KG1 (cell line): ENCODE data around the gene OTOG.

Source experiments
- DNase-seq: peaks from one replicate; lab custom pipeline; 2025; lab: John Stamatoyannopoulos, UW

Gene OTOG, protein sequence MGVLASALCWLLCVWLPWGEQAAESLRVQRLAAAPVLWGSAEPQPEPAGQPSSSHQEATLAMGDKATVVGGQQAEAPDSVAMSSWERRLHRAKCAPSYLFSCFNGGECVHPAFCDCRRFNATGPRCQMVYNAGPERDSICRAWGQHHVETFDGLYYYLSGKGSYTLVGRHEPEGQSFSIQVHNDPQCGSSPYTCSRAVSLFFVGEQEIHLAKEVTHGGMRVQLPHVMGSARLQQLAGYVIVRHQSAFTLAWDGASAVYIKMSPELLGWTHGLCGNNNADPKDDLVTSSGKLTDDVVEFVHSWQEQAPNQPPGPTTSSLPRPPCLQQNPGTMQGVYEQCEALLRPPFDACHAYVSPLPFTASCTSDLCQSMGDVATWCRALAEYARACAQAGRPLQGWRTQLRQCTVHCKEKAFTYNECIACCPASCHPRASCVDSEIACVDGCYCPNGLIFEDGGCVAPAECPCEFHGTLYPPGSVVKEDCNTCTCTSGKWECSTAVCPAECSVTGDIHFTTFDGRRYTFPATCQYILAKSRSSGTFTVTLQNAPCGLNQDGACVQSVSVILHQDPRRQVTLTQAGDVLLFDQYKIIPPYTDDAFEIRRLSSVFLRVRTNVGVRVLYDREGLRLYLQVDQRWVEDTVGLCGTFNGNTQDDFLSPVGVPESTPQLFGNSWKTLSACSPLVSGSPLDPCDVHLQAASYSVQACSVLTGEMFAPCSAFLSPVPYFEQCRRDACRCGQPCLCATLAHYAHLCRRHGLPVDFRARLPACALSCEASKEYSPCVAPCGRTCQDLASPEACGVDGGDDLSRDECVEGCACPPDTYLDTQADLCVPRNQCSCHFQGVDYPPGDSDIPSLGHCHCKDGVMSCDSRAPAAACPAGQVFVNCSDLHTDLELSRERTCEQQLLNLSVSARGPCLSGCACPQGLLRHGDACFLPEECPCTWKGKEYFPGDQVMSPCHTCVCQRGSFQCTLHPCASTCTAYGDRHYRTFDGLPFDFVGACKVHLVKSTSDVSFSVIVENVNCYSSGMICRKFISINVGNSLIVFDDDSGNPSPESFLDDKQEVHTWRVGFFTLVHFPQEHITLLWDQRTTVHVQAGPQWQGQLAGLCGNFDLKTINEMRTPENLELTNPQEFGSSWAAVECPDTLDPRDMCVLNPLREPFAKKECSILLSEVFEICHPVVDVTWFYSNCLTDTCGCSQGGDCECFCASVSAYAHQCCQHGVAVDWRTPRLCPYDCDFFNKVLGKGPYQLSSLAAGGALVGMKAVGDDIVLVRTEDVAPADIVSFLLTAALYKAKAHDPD (N-terminal part only)

DNA sequence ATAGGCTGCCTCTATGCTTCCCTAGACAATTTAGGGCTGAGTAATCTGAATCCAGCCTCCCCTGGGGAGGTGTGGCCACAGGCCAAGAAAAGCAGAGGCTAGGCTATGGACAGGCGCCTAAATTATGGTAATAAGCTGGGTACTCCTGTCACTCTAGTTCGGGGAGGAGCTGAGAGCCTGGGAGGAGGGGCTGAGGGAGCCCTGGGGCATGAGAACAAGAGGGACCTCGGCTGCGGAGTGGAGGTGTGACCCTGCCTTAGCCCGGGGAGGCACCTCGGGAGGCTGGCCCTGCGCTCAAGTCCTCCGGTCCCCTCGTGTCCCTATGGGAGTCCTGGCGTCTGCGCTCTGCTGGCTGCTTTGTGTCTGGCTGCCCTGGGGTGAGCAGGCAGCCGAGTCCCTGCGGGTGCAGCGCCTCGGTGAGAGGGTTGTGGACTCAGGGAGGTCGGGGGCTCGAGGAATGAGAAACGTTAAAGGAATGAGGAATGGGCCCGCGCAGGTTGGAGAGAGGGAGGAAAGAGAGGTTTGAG lies at the start of gene OTOG:
Gene OTOG (plus strand): TSS at position 209 of the 527 bp plus-strand sequence. CDS start 114 bp downstream, at position 323.
- no peak for DNase-seq

DNA sequence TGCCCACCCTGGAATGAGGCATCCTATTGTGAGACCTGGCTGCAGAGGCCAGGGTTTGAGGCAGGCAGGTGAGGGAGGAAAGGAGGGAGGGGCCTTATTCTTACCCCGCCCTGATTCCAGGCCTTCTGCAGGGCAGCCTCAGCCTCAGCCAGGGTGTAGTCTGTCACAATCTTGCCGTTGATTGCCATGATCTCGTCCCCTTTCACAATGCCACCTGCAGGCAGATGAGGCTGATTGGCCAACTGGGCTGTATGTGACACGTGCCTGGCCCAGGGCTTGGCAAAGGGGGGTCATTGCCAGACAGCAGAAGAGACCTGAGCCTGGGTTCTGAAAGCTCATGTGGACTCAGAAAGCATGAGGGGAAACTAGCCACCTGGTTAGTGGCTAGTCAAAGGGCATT lies 49.0 kb upstream of the OTOG start:
- no peak for DNase-seq

DNA sequence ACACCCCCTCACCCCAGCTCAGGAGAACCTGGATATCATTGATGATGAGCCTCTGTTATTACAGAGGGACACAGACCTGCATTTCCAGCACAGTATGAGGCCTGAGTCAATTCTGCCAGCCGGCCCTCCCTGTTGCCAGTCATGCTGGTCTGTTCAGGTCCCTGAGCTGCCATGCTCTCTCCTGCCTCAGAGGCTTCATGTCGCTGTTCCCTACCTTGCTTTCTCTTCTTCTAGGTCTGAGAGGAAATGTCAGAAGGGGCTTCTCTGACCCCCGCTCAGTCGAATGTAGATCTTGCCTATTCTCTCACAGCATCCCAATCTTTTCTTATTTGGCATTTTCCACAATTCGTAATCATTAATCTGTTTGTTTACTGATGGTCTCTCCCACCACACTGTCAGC lies 48.6 kb upstream of the OTOG start:
- no peak for DNase-seq

GRCh38 chr11:17500673-17501072 lies 46.4 kb upstream of the OTOG start:
- no peak for DNase-seq

DNA sequence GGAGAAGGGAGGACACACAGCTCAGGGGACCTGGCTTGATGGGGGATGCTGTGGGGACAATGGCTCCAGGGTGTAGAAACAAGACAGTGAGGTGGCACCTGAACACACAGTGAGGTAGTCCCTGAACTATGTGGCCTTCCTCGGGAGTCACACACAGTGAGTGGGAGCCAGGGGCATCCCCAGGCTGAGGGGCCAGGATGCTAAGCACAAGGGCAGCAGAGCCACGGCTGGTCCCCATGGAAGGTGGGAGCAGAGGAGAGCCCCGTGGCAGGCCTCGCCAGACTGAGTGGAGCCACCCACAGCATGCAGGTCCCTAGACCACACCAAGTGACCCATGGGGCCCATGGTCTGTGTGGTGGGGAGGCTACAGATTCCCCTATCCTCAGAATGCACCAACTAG lies 44.4 kb upstream of the OTOG start:
- no peak for DNase-seq

DNA sequence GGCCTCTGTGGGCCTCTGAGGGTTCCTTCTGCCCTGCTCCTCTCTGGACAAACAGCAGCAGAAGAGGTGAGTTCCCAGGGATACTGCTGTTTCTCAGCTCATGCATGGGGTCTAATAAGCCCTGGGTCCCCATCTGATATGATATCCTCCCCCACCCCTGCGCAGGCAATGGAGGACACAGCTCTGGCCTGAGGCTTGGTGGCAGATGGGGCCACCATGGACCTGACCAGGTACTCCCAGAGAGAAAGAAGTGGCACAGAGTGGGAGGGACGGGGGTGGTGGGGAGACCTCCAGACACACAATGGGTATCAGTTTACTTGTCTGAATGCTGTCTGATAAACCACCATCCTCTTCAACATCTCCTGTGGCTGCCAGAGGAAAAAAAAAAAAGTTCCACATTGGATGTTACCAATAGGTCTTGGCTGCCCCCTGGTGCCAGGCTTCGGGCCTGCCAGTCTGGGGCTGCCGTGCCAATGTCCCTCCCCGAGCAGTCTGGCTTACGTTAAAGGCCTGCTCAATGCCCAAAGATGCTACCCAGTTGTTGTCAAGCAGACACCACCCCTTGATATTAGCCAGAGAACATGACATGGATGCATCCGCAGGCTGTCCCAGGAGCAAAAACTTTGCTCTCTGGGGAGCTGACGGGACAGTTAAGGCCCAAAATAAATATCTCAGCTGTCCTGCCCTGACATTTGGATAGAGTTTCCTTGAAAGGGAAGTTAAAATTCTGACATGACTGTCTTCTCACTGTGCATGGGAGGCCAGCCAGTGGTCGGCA lies 42.5 kb upstream of the OTOG start:
- peak; percentile 37 for DNase-seq

GRCh38 chr11:17505146-17505545 lies 41.9 kb upstream of the OTOG start:
- DNase-seq = no peak

DNA sequence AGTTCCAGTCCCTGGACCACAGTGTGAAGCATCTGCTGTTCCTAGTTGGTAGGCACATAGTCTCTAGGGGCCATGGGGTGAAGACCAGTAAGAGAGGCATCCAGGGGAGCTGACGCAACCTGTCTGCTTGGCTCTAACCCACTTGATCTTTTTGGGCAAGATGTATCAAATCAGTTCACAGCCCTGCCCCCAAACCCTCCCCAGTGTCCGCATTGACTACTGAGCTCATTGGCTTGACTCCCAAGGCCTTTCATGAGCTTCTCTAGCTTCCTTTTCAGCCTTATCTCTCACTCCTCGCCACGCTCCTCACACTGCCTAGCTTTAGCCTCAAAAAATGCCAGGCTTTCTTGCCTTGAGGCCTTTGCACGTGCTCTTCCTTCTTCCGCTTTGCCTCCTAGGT lies 40.7 kb upstream of the OTOG start:
- no peak for DNase-seq

- DNase-seq = no peak
These were observed 40.1 kb upstream of the OTOG start for GRCh38 chr11:17506942-17507341.

GRCh38 chr11:17507773-17508172 lies 39.3 kb upstream of the OTOG start:
- DNase-seq = no peak

DNA sequence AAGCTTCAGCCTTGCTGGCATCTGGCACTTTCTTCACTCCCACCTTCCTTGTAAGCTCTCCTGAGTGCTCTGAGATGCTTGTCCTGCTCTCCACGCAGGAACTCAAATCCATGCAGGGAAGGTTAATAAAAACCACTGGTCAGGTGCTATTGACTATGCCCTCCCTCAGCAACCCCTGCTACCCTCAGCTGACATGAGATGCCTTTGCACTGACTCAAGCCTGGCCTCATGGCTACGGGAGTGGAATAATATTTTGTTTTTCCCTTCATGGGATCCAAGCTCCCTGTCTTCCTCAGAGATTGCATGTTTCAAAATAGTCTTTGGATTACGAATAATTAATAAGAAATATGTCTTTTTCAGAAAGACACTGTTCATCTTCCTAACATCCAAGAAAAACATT lies 38.8 kb upstream of the OTOG start:
- DNase-seq = no peak

DNA sequence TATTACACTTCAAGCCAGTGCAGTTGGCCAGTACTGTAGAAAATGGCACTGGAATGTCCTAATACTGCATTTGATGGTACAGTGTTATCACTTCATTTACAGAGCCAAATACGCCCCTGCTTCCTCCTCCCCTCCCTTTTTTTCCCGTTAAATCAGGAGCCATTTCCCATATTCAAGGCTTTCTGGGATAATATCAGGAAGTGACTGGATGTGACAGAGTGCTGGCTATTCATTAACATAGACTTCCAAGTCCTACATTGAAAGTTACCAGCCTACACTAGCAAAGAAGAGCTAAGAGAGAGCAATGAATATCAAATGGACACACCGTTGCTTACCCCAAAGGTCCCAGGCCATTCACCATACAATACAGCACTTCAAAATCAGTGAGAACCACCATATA lies 38.3 kb upstream of the OTOG start:
- DNase-seq = no peak

GRCh38 chr11:17510507-17511206 lies 36.4 kb upstream of the OTOG start:
- no peak for DNase-seq

GRCh38 chr11:17511571-17511970 lies 35.5 kb upstream of the OTOG start:
- DNase-seq = no peak

DNA sequence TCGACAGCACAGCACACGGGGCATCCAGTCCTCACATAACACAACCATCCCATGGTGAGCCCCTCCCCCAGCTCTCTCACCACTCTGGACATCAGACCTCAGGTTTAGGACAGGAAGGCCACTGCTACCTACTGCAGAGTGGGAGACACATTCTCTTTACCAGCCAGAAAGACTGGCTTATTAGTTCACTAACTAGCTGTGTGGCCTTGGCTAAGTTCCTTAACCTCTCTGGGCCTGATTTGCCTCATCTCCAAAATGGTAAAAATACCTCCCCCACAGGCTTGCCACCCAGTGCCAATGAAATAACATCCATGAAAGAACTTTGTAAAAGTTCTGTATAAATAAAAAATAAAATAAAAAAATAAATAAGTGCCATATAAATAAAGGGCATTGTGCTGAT lies 35.0 kb upstream of the OTOG start:
- DNase-seq = no peak

DNA sequence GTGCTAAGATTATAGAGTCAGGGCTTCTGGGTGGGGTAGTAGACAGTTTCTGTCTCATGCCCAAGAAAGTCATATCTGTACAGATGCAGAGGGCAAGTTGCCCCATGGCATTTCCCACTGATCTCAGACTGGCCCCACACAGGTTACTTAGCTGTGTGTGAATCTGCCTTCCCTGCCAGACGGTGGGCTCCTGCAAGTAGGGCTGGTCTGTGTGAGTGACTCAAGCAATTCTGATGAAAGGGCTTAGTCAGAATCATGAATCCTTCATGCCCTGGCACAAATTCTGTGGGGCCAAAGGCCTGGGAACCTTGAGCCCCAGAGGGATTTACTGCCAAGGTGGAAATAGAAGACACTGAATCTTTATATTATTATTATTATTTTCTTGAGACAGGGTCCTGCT lies 33.2 kb upstream of the OTOG start:
- no peak for DNase-seq

GRCh38 chr11:17514476-17514875 lies 32.6 kb upstream of the OTOG start:
- DNase-seq = no peak

- no peak for DNase-seq
These were observed 31.4 kb upstream of the OTOG start for GRCh38 chr11:17515443-17516176.

DNA sequence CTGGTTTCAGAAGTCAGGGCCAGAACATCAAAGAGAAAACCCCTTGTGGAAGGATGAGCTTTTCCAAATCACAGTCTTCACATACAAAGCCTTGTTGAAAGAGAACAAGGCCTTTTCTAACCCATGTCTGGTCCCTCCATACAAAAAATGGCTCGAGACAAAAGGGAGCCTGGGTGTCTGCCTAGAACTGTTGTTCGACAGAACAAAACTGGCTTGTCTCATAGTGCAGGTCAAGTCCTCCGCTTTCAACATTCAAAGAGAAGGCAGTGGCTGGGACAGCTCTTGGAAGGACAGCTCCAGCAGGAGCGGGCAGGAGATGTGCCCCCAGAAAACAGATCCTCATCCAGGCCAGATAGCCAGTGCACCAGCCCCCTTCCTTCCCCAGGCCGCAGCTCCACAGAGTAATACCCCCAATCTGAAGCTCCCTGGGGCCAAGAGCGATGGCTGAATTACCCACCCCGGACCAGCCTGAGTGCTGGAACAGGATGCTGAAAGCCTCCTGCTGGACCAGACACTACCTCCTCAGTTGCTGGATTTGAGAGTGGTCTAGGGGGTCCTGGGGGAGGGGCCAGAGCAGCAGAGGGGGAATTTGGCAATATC lies 30.4 kb upstream of the OTOG start:
- DNase-seq = no peak

GRCh38 chr11:17517186-17517585 lies 29.9 kb upstream of the OTOG start:
- no peak for DNase-seq
